K562 (cell line): ENCODE data around the gene CENPQ. TPM values are rescaled to one million over a fixed set of nuclear protein-coding genes. Genes with fewer than 3 reads are reported as not detected.

Source experiments
- BRF1 ChIP-seq: IDR thresholded peaks from 3 replicates; pipeline ENCODE4 v1.6.1; 2011; ENCODE audit warnings: borderline replicate concordance, mild to moderate bottlenecking; ENCODE audit not compliant: insufficient read length; ENCODE audit errors: extremely low read depth
- CHD1 ChIP-seq: fragments of 200-600 bp; sonication (generic); IDR thresholded peaks from one replicate; pipeline ENCODE4 v1.6.1; 2012; ENCODE audit warnings: mild to moderate bottlenecking, moderate library complexity, low read length, inconsistent platforms
- CUX1 ChIP-seq: fragments of 200-800 bp; sonication (Bioruptor generic); IDR thresholded peaks from 2 replicates; pipeline ENCODE4 v1.6.1; 2016; ENCODE audit warnings: missing genetic modification characterization, missing compliant biosample characterization
- FOXA3 ChIP-seq, 2 experiments: fragments of 450-650 bp in 1 of 2; sonication (generic) in 1 of 2; formaldehyde crosslinking; IDR thresholded peaks in 1 of 2; conservative IDR thresholded peaks in 1 of 2; 2 replicates each; pipeline versions ENCODE4 v1.4.0 to v1.8.0; 2020 to 2022; ENCODE audit warnings: mild to moderate bottlenecking in 2 of 2, missing genetic modification reagents in 1 of 2
- FOXM1 ChIP-seq, 2 experiments: fragments of 450-650 bp in 1 of 2; sonication (generic) in 1 of 2; formaldehyde crosslinking in 1 of 2; IDR thresholded peaks; 2 replicates each; pipeline versions ENCODE4 v1.6.1 to v1.9.0; 2017 to 2022; ENCODE audit warnings: low read depth in 2 of 2, mild to moderate bottlenecking in 2 of 2, missing genetic modification reagents in 1 of 2, moderate library complexity in 1 of 2
- GATAD2B ChIP-seq: fragments of 450-650 bp; IDR thresholded peaks from 2 replicates; pipeline ENCODE4 v1.6.1; 2017; ENCODE audit warnings: mild to moderate bottlenecking, borderline replicate concordance
- LARP7 ChIP-seq: fragments of 450-650 bp; IDR thresholded peaks from 2 replicates; pipeline ENCODE4 v1.6.1; 2016
- NBN ChIP-seq: fragments of 450-650 bp; IDR thresholded peaks from 2 replicates; pipeline ENCODE4 v1.6.1; 2016; ENCODE audit warnings: low read depth, mild to moderate bottlenecking
- PHF20 ChIP-seq: fragments of 450-650 bp; IDR thresholded peaks from 2 replicates; pipeline ENCODE4 v1.6.1; 2018; ENCODE audit not compliant: partially characterized antibody
- SMARCE1 ChIP-seq: fragments of 450-650 bp; IDR thresholded peaks from 2 replicates; pipeline ENCODE4 v1.7.1; 2016; ENCODE audit warnings: mild to moderate bottlenecking
- STAT5B ChIP-seq: fragments of 250-450 bp; sonication (Bioruptor Pico); IDR thresholded peaks from 2 replicates; pipeline ENCODE4 v1.8.0; 2021; ENCODE audit warnings: mild to moderate bottlenecking, inconsistent platforms
- ZBTB2 ChIP-seq: fragments of 450-650 bp; IDR thresholded peaks from 2 replicates; pipeline ENCODE4 v1.6.1; 2016; ENCODE audit warnings: antibody characterized with exemption
- ZNF668 ChIP-seq: fragments of 250-450 bp; sonication (Bioruptor Pico); IDR thresholded peaks from 2 replicates; pipeline ENCODE4 v1.8.0; 2022; ENCODE audit warnings: mild to moderate bottlenecking, inconsistent platforms
- polyA plus RNA-seq, 8 experiments: library from polyadenylated mRNA; depleted of rRNA in 4 of 8; stranded (reverse) in 5 of 8; unstranded in 3 of 8; fragments of >200 nt; fragmentation: Nextera tagmentation in 2 of 8; fragmentation: Illumina TruSeq in 1 of 8; extraction: Ambion mirVana in 2 of 8; extraction: Trizol in 1 of 8; gene quantifications; 2 replicates each; pipeline versions ENCODE4 v1.2.1 to v1.2.3, GENCODE V29; 2011 to 2014; ENCODE audit warnings: inconsistent platforms in 1 of 8, missing spikeins in 1 of 8
- total RNA-seq, 7 experiments: library from RNA; depleted of rRNA in 6 of 7; stranded (reverse); fragments of >200 nt in 6 of 7; fragmentation: Illumina TruSeq in 2 of 7; extraction: Trizol in 2 of 7; gene quantifications; 2 replicates each; pipeline versions ENCODE4 v1.2.1 to v1.2.3, GENCODE V29; 2011 to 2021; ENCODE audit warnings: low replicate concordance in 1 of 7
- TF ChIP-seq, protein P1 (sequence below), 3 experiments: fragments of 200-800 bp in 1 of 3; fragments of 250-450 bp in 1 of 3; fragments of 450-650 bp in 1 of 3; sonication (Bioruptor Pico) in 1 of 3; sonication (Bioruptor generic) in 1 of 3; formaldehyde crosslinking in 1 of 3; IDR thresholded peaks; 2 replicates each; pipeline versions ENCODE4 v1.6.1 to v1.8.0; 2016 to 2022; ENCODE audit warnings: mild to moderate bottlenecking in 2 of 3, missing genetic modification characterization in 2 of 3, missing compliant biosample characterization in 1 of 3, moderate library complexity in 1 of 3
- TF ChIP-seq, protein P2 (sequence below), 2 experiments: fragments of 450-650 bp in 1 of 2; sonication (generic) in 1 of 2; formaldehyde crosslinking in 1 of 2; IDR thresholded peaks in 1 of 2; conservative IDR thresholded peaks in 1 of 2; 2 replicates each; pipeline versions ENCODE4 v1.6.1 to v1.8.1; 2016 to 2023; ENCODE audit warnings: mild to moderate bottlenecking in 2 of 2, moderate library complexity in 2 of 2, inconsistent platforms in 1 of 2, missing genetic modification reagents in 1 of 2

The CENPQ gene
- total and polyA plus RNA-seq, 9 of the 15 experiments (the other 6 are each of a cell fraction or from before 2014, with no cell fraction given) = 12.7 to 48.3 (median 26.4) TPM

DNA sequence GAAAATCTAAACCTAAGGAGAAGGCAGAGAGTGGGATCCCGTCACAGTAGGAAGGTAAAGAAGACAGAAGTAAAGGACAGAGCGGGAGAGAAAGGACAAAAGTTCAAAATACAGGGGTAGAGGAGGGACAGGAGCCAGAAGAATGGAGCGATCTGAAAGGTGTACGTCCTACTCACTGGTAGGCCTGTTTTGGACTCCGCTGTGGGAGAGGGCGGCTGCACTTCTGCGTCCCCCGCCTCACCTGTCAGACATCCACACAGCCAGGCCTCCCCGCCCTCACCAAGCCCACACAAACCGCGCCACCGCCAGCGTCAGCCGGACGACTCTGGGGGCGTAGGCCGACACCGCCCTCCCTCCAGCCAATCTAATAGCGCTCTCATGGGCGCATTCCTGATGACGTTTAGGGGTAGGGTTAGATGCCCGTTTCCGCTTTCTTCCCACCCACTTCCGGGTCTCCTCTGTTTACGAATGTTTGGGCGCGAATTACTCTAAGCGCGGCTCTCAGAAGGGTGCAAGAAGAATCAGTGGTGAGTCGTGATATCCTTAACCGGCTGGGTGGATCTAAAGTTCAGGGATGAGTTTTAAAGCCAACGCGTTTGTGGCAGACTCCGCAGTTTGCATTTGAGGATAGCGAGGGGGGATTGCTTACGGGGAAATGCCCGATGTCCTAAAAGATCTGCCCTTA lies at the start of gene CENPQ, which contains the start of gene MMUT (continued):
- TF ChIP-seq, protein P1, sequence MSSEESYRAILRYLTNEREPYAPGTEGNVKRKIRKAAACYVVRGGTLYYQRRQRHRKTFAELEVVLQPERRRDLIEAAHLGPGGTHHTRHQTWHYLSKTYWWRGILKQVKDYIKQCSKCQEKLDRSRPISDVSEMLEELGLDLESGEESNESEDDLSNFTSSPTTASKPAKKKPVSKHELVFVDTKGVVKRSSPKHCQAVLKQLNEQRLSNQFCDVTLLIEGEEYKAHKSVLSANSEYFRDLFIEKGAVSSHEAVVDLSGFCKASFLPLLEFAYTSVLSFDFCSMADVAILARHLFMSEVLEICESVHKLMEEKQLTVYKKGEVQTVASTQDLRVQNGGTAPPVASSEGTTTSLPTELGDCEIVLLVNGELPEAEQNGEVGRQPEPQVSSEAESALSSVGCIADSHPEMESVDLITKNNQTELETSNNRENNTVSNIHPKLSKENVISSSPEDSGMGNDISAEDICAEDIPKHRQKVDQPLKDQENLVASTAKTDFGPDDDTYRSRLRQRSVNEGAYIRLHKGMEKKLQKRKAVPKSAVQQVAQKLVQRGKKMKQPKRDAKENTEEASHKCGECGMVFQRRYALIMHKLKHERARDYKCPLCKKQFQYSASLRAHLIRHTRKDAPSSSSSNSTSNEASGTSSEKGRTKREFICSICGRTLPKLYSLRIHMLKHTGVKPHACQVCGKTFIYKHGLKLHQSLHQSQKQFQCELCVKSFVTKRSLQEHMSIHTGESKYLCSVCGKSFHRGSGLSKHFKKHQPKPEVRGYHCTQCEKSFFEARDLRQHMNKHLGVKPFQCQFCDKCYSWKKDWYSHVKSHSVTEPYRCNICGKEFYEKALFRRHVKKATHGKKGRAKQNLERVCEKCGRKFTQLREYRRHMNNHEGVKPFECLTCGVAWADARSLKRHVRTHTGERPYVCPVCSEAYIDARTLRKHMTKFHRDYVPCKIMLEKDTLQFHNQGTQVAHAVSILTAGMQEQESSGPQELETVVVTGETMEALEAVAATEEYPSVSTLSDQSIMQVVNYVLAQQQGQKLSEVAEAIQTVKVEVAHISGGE (CRISPR knock-in tag; IDR thresholded peaks at IDR 0.05) = 0 out of 6 replicates have a peak, but pooled peaks of 1 of the 3 experiments have one; percentile 51
- TF ChIP-seq ZBTB2 = no peak
- TF ChIP-seq CHD1 = no peak
- TF ChIP-seq BRF1 = no peak
- TF ChIP-seq NBN = peak; percentile 94
- peak; percentile 97 for TF ChIP-seq PHF20
- no peak for TF ChIP-seq STAT5B
- TF ChIP-seq CUX1 (CRISPR knock-in tag) = no peak
- no peak for TF ChIP-seq SMARCE1
- no peak for TF ChIP-seq ZNF668
- no peak for TF ChIP-seq LARP7
- TF ChIP-seq, protein P2, sequence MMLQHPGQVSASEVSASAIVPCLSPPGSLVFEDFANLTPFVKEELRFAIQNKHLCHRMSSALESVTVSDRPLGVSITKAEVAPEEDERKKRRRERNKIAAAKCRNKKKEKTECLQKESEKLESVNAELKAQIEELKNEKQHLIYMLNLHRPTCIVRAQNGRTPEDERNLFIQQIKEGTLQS (IDR thresholded peaks at IDR 0.05) = peak; percentile 17; the same call in 1 of the 2 replicates
- TF ChIP-seq, protein P2 (CRISPR knock-in tag; conservative IDR thresholded peaks at IDR 0.05) = no peak
- peak; percentile 54 to 55; a peak in 1 of 4 replicates for TF ChIP-seq FOXA3 (CRISPR knock-in tag; conservative IDR thresholded peaks at IDR 0.05 in 1 of 2, IDR thresholded peaks at IDR 0.05 in 1 of 2)
- peak; percentile 49 for TF ChIP-seq FOXM1 (IDR thresholded peaks at IDR 0.05; ENCODE audit: low read depth)
- TF ChIP-seq FOXM1 (CRISPR knock-in tag; IDR thresholded peaks at IDR 0.05; ENCODE audit: low read depth) = no peak; the same call in 1 of the 2 replicates
- TF ChIP-seq GATAD2B = peak; percentile 86; the same call in 1 of the 2 replicates
